Measurements from ENCODE around the gene FEM1A. TPM values are rescaled to one million over a fixed set of nuclear protein-coding genes. Genes with fewer than 3 reads are reported as not detected.
"Not testable (repeated sequence)": the region's sequence is repeated elsewhere in the genome, so short reads cannot be mapped to it uniquely, and the experiment has no call there.

The FEM1A gene
- total RNA-seq, 1 experiment from 2014 or later, result 7.0 TPM

- ChIA-PET CTCF (interaction anchor here (0.5 kb wide), 1 partner anchor 39 kb away, joined by 5 read pairs; no protein-coding TSS in a partner anchor), POLR2A (ENCODE audit: unreplicated experiment) (no interaction called here)
- Histone ChIP-seq H3F3A (ENCODE audit: insufficient read depth, low read depth) (no peaks in the 10 kb centered on the region), H4K20me1 (ENCODE audit: insufficient read depth) (no peaks in the 10 kb centered on the region), H3K4me2 (no peak overlapping the region), H3K27me3 (ENCODE audit: insufficient read depth, low read depth) (peaks cover 7% of the 10 kb centered on the region; the same call in 1 of the 2 replicates), H3K79me2 (ENCODE audit: low read depth) (no peaks in the 10 kb centered on the region), H3K4me3 (no peak overlapping the region), H3K36me3 (ENCODE audit: low read depth) (no peaks in the 10 kb centered on the region), H2AFZ (no peak overlapping the region), H3K27ac (no peak overlapping the region), H3K9me2 (ENCODE audit: insufficient read depth) (no peaks in the 10 kb centered on the region), H3K4me1 (replicated peaks; ENCODE audit: insufficient read depth) (no peaks in the 10 kb centered on the region), H3K9me3 (ENCODE audit: insufficient read depth, low read depth) (no peaks in the 10 kb centered on the region)
- no TSS peak for BruUV-seq (replicated peaks)
- intact Hi-C loops (cut with micrococcal nuclease; ENCODE audit: unreplicated experiment), result no loop called here
- TF ChIP-seq CTCF (conservative IDR thresholded peaks at IDR 0.05) (no peak), EZH2 (IDR thresholded peaks at IDR 0.05; ENCODE audit: low read depth) (no peak)
- DNase-seq, result no peak
Measured at GRCh38 chr19:4744451-4745174, 46.9 kb upstream of the FEM1A start.

- CTCF ChIA-PET; H3K27me3 ChIP-seq (ENCODE audit: insufficient read depth, low read depth); H2AFZ ChIP-seq; H4K20me1 ChIP-seq (ENCODE audit: insufficient read depth); H3K36me3 ChIP-seq (ENCODE audit: low read depth); H3K9me3 ChIP-seq (ENCODE audit: insufficient read depth, low read depth); H3K4me3 ChIP-seq; H3K4me2 ChIP-seq; BruUV-seq (replicated peaks); POLR2A ChIA-PET (ENCODE audit: unreplicated experiment); H3F3A ChIP-seq (ENCODE audit: insufficient read depth, low read depth); H3K79me2 ChIP-seq (ENCODE audit: low read depth); H3K9me2 ChIP-seq (ENCODE audit: insufficient read depth); DNase-seq; intact Hi-C loops (cut with micrococcal nuclease; ENCODE audit: unreplicated experiment); H3K4me1 ChIP-seq (replicated peaks; ENCODE audit: insufficient read depth); H3K27ac ChIP-seq: not testable (repeated sequence)
Measured at GRCh38 chr19:4745175-4745574, 46.4 kb upstream of the FEM1A start.

GRCh38 chr19:4745986-4746385 lies 45.5 kb upstream of the FEM1A start:
- H4K20me1 ChIP-seq (ENCODE audit: insufficient read depth), result no peaks in the 10 kb centered on the region
- H3K9me3 ChIP-seq (ENCODE audit: insufficient read depth, low read depth), result no peaks in the 10 kb centered on the region
- no peak overlapping the region for H3K4me2 ChIP-seq
- no peaks in the 10 kb centered on the region for H3K79me2 ChIP-seq (ENCODE audit: low read depth)
- H3K9me2 ChIP-seq (ENCODE audit: insufficient read depth), result no peaks in the 10 kb centered on the region
- H3K27me3 ChIP-seq (ENCODE audit: insufficient read depth, low read depth), result peaks cover 7% of the 10 kb centered on the region; the same call in 1 of the 2 replicates
- H3K4me3 ChIP-seq, result no peak overlapping the region
- no peak overlapping the region for H3K27ac ChIP-seq
- TF ChIP-seq CTCF (conservative IDR thresholded peaks at IDR 0.05) (no peak), EZH2 (IDR thresholded peaks at IDR 0.05; ENCODE audit: low read depth) (no peak)
- CTCF ChIA-PET, result interaction anchor here (0.6 kb wide), 1 partner anchor 266 kb away, joined by 3 read pairs; no protein-coding TSS in a partner anchor
- DNase-seq, result no peak
- H3K4me1 ChIP-seq (replicated peaks; ENCODE audit: insufficient read depth), result no peaks in the 10 kb centered on the region
- no peaks in the 10 kb centered on the region for H3F3A ChIP-seq (ENCODE audit: insufficient read depth, low read depth)
- BruUV-seq (replicated peaks), result no TSS peak
- H3K36me3 ChIP-seq (ENCODE audit: low read depth), result no peaks in the 10 kb centered on the region
- POLR2A ChIA-PET (ENCODE audit: unreplicated experiment), result no interaction called here
- intact Hi-C loops (cut with micrococcal nuclease; ENCODE audit: unreplicated experiment), result no loop called here
- no peak overlapping the region for H2AFZ ChIP-seq

Data from PC-9 (cell line).